Measurements from ENCODE around the gene DLG3. TPM values are rescaled to one million over a fixed set of nuclear protein-coding genes. Genes with fewer than 3 reads are reported as not detected.

Gene DLG3
- total RNA-seq, 1 experiment from 2014 or later: 71.2 TPM

GRCh38 chrX:70444946-70445656 lies 466 bp downstream of the DLG3 start:
- Histone ChIP-seq H2BK12ac (ENCODE audit: insufficient read length, low read depth, low read length) (no peak overlapping the region), H3K9me3 (ENCODE audit: control insufficient read depth, low read depth, low read length) (peaks cover 60% of the 10 kb centered on the region), H3K4ac (ENCODE audit: low read depth, low read length) (no peak overlapping the region), H3K4me1 (ENCODE audit: insufficient read depth, low read length) (no peaks in the 10 kb centered on the region), H3K79me2 (ENCODE audit: insufficient read depth, low read length) (no peaks in the 10 kb centered on the region), H3K23me2 (ENCODE audit: insufficient read length, low read depth, low read length, poor library complexity, severe bottlenecking) (no peaks in the 10 kb centered on the region), H2AFZ (ENCODE audit: low read length) (no peak overlapping the region), H3K18ac (ENCODE audit: insufficient read length, low read depth, low read length) (no peak overlapping the region), H3K56ac (ENCODE audit: insufficient read length, low read depth, low read length) (no peak overlapping the region), H4K5ac (ENCODE audit: insufficient read length, low read depth, low read length) (no peak overlapping the region), H3T11ph (ENCODE audit: low read length) (no peak overlapping the region), H3K14ac (ENCODE audit: insufficient read depth, low read length) (no peak overlapping the region; the same call in 1 of the 2 replicates), H2BK5ac (ENCODE audit: insufficient read length, low read length) (no peak overlapping the region), H3K79me1 (ENCODE audit: insufficient read depth, low read depth, low read length, poor library complexity, severe bottlenecking) (no peaks in the 10 kb centered on the region), H4K20me1 (ENCODE audit: control insufficient read depth, insufficient read depth, insufficient read length) (no peaks in the 10 kb centered on the region), H2BK15ac (ENCODE audit: low read depth, low read length) (no peak overlapping the region), H2AK5ac (ENCODE audit: insufficient read length, low read length) (no peak overlapping the region), H3K23ac (ENCODE audit: insufficient read length, low read depth, low read length) (no peak overlapping the region), H2BK20ac (ENCODE audit: low read depth, low read length, poor library complexity, severe bottlenecking) (no peak overlapping the region), H3K27me3 (ENCODE audit: insufficient read depth, low read length) (peaks cover 2% of the 10 kb centered on the region; the same call in 1 of the 2 replicates), H3K9ac (ENCODE audit: extremely low read depth, insufficient read length, low read length) (no peak overlapping the region), H4K8ac (replicated peaks; ENCODE audit: insufficient read length, low read depth, low read length) (no peak overlapping the region), H3K4me2 (ENCODE audit: insufficient read depth, insufficient read length, low read length) (peak overlapping the region; percentile 39), H4K91ac (ENCODE audit: insufficient read length, low read depth, low read length) (no peak overlapping the region), H3K27ac (ENCODE audit: insufficient read length, low read depth, low read length) (no peak overlapping the region), H2BK120ac (ENCODE audit: low read depth, low read length, poor library complexity, severe bottlenecking) (no peak overlapping the region)
- DNase-seq: no peak
- Mint-ChIP-seq H3K27me3 (ENCODE audit: low read depth) (peaks cover 28% of the 10 kb centered on the region), H3K4me3 (peak overlapping the region in 1 of 2 experiments; percentile 75; a peak in 3 of 5 replicates), H3K9me3 (peaks cover 63 to 67% of the 10 kb centered on the region in 2 experiments), H3K36me3 (ENCODE audit: insufficient read depth in 1 of 3, low read depth in 3 of 3) (0 out of 7 replicates have a peak, but pooled peaks cover 0 to 2% (median 0%) of the 10 kb centered on the region in 3 experiments), H3K4me1 (peaks cover 0 to 9% of the 10 kb centered on the region in 2 experiments; a peak in 2 of 4 replicates), H3K27ac (no peak overlapping the region)
- TF ChIP-seq CTCF (conservative IDR thresholded peaks at IDR 0.05): no peak
- WGBS (ENCODE audit: extremely low coverage, insufficient read length, low lambda C conversion rate): no CpG with 5 or more reads among the region's 61 CpGs

Measured in H9 (cell line).